ENCODE measurements around the gene POU2AF3. TPM values are rescaled to one million over a fixed set of nuclear protein-coding genes. Genes with fewer than 3 reads are reported as not detected.

POU2AF3 gene
- total RNA-seq, 2 donors from 2014 or later, result 1.0 to 10.9 TPM

DNA sequence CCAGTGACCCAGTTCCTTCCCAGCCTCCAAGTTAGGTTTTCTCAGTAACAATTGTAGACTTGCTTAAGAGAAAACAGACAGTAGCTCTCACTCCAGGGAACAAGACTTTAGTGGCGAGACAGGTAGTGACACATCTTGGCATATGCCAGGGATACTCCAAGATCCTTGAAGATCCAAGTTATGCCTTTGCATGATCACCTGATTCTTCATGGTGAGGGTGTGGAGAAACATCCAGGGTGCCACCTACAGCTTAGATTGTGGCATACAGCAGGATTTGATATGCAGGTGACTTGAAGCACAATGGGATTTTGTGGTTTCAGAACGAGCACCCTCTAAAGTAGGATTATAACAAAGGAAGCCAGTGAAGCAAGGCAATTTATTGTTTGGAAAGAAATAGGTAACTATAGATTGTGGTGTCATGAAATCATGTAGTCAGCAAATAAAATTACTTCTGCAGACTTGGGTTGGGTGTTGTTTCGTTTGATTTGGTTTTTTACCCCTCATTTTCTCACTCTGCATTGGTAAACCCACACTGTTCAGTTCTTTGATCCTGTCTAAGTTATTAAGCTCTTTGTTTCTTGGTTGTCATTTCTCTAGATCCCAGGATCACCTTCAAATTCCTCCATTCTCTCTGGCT is 9.2 kb downstream of the POU2AF3 start:
- no peak overlapping the region for H3K4me3 ChIP-seq
- no peaks in the 10 kb centered on the region for H3K36me3 ChIP-seq (replicated peaks in 1 of 2; ENCODE audit: insufficient read depth in 1 of 2, low read depth in 2 of 2)
- ATAC-seq, result no peak
- WGBS, 2 donors, result 69 to 81% methylated on average over 3 of the region's 3 CpGs
- H3K27ac ChIP-seq, result peak overlapping the region in 3 of 4 donors; percentile 35 to 73 (median 69)
- no peak for DNase-seq
- no peaks in the 10 kb centered on the region for H3K9me3 ChIP-seq
- intact Hi-C loops (cut with DNase I), result no loop called here
- peaks cover 30% of the 10 kb centered on the region for H3K4me1 ChIP-seq
- no peaks in the 10 kb centered on the region for H3K27me3 ChIP-seq
- TF ChIP-seq, protein P1, sequence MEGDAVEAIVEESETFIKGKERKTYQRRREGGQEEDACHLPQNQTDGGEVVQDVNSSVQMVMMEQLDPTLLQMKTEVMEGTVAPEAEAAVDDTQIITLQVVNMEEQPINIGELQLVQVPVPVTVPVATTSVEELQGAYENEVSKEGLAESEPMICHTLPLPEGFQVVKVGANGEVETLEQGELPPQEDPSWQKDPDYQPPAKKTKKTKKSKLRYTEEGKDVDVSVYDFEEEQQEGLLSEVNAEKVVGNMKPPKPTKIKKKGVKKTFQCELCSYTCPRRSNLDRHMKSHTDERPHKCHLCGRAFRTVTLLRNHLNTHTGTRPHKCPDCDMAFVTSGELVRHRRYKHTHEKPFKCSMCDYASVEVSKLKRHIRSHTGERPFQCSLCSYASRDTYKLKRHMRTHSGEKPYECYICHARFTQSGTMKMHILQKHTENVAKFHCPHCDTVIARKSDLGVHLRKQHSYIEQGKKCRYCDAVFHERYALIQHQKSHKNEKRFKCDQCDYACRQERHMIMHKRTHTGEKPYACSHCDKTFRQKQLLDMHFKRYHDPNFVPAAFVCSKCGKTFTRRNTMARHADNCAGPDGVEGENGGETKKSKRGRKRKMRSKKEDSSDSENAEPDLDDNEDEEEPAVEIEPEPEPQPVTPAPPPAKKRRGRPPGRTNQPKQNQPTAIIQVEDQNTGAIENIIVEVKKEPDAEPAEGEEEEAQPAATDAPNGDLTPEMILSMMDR (IDR thresholded peaks at IDR 0.05), result peak in 2 of 7 experiments; percentile 4 to 6
- TF ChIP-seq POLR2A (IDR thresholded peaks at IDR 0.05), result no peak

DNA sequence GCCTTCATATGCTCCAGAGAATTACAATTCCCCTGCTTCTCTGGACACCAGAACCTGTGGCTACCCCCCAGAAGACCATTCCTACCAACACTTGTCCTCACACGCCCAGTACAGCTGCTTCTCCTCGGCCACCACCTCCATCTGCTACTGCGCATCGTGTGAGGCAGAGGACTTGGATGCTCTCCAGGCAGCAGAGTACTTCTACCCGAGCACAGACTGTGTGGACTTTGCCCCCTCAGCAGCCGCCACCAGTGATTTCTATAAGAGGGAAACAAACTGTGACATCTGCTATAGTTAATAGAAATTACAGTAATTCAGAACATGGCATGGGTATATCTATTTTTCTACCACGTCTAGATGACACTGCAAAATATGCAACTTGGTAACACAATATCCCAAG is 9.8 kb downstream of the POU2AF3 start:
- no peak overlapping the region for H3K4me3 ChIP-seq
- intact Hi-C loops (cut with DNase I), result no loop called here
- no peaks in the 10 kb centered on the region for H3K36me3 ChIP-seq (replicated peaks in 1 of 2; ENCODE audit: insufficient read depth in 1 of 2, low read depth in 2 of 2)
- no peaks in the 10 kb centered on the region for H3K9me3 ChIP-seq
- ATAC-seq (peak; percentile 89), DNase-seq (peak; percentile 87 to 94 (median 94))
- H3K27ac ChIP-seq, result peak overlapping the region in 2 of 4 donors; percentile 69 to 73
- TF ChIP-seq, protein P1 (IDR thresholded peaks at IDR 0.05), result no peak
- peak in 2 of 3 donors; percentile 15 to 18 for TF ChIP-seq POLR2A (IDR thresholded peaks at IDR 0.05)
- H3K27me3 ChIP-seq, result no peaks in the 10 kb centered on the region
- WGBS, 2 donors, result 6 to 17% methylated on average over 7 of the region's 7 CpGs
- H3K4me1 ChIP-seq, result peaks cover 25% of the 10 kb centered on the region

DNA sequence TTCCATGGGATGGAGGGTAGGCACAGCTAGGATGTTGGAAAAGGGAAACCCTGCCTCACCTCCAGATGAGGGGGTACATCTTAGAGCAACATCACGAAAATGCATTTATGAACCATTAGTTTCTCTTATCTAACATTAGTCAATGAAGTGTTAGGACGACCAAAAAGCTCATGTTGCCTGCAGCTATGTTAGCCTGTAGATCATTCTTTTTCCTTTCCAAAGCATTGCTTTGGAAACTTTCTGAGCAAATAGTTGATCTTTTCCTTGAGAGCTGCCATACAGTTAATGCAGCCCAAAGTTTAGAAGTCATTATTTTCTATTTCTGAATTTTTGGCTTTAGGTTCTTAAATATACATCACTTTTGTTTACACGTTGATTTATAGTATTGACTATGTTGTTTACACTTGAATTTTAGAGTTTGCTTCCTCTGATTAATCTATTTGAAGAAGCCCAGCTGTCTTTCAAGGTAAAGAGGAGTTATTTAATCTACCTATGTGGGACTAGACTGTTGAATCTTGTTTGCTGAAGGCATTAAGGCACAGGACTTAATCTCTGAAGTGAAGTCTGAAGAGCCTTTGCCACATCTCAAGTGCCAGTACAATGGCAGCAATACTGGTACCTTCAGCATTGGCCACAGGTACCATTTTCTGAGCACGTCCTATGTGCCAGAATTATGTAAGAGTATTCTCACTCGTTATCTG is 11.0 kb downstream of the POU2AF3 start:
- no peak for DNase-seq
- intact Hi-C loops (cut with DNase I), result no loop called here
- Histone ChIP-seq H3K36me3 (replicated peaks in 1 of 2; ENCODE audit: insufficient read depth in 1 of 2, low read depth in 2 of 2) (no peaks in the 10 kb centered on the region), H3K9me3 (no peaks in the 10 kb centered on the region), H3K27ac (peak overlapping the region in 2 of 4 donors; percentile 32 to 51), H3K4me3 (no peak overlapping the region), H3K4me1 (peaks cover 16% of the 10 kb centered on the region), H3K27me3 (no peaks in the 10 kb centered on the region)
- 62 to 64% methylated on average over 5 of the region's 5 CpGs for WGBS, 2 donors
- TF ChIP-seq, protein P1 (IDR thresholded peaks at IDR 0.05), result no peak
- TF ChIP-seq POLR2A (IDR thresholded peaks at IDR 0.05), result no peak
- no peak for ATAC-seq

DNA sequence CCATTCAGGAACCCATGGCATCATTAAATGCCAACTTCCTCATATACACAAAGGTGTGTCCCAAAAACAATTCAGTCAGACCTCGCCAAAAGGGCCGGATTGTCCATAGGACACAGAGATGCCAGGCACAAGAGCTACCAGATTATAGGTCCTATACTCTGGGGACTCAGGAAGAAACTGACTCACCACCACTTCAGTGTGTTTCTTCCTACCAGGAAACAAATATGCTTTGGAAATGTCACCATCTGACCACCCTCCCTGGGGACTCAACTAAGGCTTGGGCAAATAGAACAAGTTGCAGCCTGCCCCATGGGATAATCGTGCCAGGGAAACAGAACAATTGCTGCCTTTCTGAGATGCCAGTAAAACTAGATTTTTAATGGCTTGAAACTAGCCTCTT is 11.7 kb downstream of the POU2AF3 start:
- no peak overlapping the region for H3K4me3 ChIP-seq
- TF ChIP-seq, protein P1 (IDR thresholded peaks at IDR 0.05), result no peak
- TF ChIP-seq POLR2A (IDR thresholded peaks at IDR 0.05), result no peak
- intact Hi-C loops (cut with DNase I), result no loop called here
- no peaks in the 10 kb centered on the region for H3K27me3 ChIP-seq
- ATAC-seq (no peak), DNase-seq (no peak)
- peaks cover 16% of the 10 kb centered on the region for H3K4me1 ChIP-seq
- 46 to 57% methylated on average over 3 of the region's 3 CpGs for WGBS, 2 donors
- H3K36me3 ChIP-seq (replicated peaks in 1 of 2; ENCODE audit: insufficient read depth in 1 of 2, low read depth in 2 of 2), result no peaks in the 10 kb centered on the region
- H3K9me3 ChIP-seq, result no peaks in the 10 kb centered on the region
- H3K27ac ChIP-seq, result peak overlapping the region in 2 of 4 donors; percentile 32 to 51
